Measurements from ENCODE around the gene ZNF213.

Gene ZNF213

GRCh38 chr16:3119701-3120408 lies 15.0 kb upstream of the ZNF213 start:
- TF ChIP-seq, protein P1, sequence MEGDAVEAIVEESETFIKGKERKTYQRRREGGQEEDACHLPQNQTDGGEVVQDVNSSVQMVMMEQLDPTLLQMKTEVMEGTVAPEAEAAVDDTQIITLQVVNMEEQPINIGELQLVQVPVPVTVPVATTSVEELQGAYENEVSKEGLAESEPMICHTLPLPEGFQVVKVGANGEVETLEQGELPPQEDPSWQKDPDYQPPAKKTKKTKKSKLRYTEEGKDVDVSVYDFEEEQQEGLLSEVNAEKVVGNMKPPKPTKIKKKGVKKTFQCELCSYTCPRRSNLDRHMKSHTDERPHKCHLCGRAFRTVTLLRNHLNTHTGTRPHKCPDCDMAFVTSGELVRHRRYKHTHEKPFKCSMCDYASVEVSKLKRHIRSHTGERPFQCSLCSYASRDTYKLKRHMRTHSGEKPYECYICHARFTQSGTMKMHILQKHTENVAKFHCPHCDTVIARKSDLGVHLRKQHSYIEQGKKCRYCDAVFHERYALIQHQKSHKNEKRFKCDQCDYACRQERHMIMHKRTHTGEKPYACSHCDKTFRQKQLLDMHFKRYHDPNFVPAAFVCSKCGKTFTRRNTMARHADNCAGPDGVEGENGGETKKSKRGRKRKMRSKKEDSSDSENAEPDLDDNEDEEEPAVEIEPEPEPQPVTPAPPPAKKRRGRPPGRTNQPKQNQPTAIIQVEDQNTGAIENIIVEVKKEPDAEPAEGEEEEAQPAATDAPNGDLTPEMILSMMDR (IDR thresholded peaks at IDR 0.05; ENCODE audit: extremely low read depth, insufficient read depth, missing control alignments), result no peak
- DNase-seq (ENCODE audit: low spot score), result no peak
- in situ Hi-C loops (cut with MboI; ENCODE audit: low pct_unique_long_range_greater_than_20kb, low sequenced_read_pairs, unreplicated experiment), result no loop called here

DNA sequence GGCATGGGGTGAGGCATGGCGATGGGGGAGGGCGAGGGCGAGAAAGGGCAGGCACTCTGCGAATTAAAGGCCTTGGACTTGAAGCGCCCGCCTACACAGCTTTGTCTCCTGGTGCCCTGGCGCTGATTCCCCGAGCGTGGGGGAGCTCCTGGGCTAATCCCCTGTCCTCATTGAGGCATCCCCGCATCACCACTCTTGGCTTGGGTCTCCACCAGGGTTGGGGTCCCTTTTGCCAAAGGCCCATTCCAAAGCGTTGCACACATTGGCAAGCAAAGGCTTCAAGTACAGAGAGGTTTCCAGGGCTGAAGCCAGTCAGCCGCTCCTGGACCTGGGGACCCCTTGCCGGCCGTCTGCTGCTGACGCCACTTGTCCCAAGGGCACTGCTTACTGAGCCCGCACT lies 14.4 kb upstream of the ZNF213 start:
- TF ChIP-seq, protein P1 (IDR thresholded peaks at IDR 0.05; ENCODE audit: extremely low read depth, insufficient read depth, missing control alignments), result no peak

GRCh38 chr16:3121851-3122467 lies 12.9 kb upstream of the ZNF213 start:
- in situ Hi-C loops (cut with MboI; ENCODE audit: low pct_unique_long_range_greater_than_20kb, low sequenced_read_pairs, unreplicated experiment), result no loop called here
- DNase-seq (ENCODE audit: low spot score), result no peak
- TF ChIP-seq, protein P1 (IDR thresholded peaks at IDR 0.05; ENCODE audit: extremely low read depth, insufficient read depth, missing control alignments), result no peak

More for the DNA sequence above, 14.4 kb upstream of the ZNF213 start:
- in situ Hi-C loops (cut with MboI; ENCODE audit: low pct_unique_long_range_greater_than_20kb, low sequenced_read_pairs, unreplicated experiment), result no loop called here
- no peak for DNase-seq (ENCODE audit: low spot score)

GRCh38 chr16:3122926-3123570 lies 11.8 kb upstream of the ZNF213 start:
- in situ Hi-C loops (cut with MboI; ENCODE audit: low pct_unique_long_range_greater_than_20kb, low sequenced_read_pairs, unreplicated experiment), result no loop called here
- DNase-seq (ENCODE audit: low spot score), result no peak
- TF ChIP-seq, protein P1 (IDR thresholded peaks at IDR 0.05; ENCODE audit: extremely low read depth, insufficient read depth, missing control alignments), result no peak

- in situ Hi-C loops (cut with MboI; ENCODE audit: low pct_unique_long_range_greater_than_20kb, low sequenced_read_pairs, unreplicated experiment), result no loop called here
- TF ChIP-seq, protein P1 (IDR thresholded peaks at IDR 0.05; ENCODE audit: extremely low read depth, insufficient read depth, missing control alignments), result peak; percentile 19
- DNase-seq (ENCODE audit: low spot score), result peak; percentile 96
Observed at GRCh38 chr16:3123986-3124886, 10.6 kb upstream of the ZNF213 start.

- TF ChIP-seq, protein P1 (IDR thresholded peaks at IDR 0.05; ENCODE audit: extremely low read depth, insufficient read depth, missing control alignments), result no peak
- in situ Hi-C loops (cut with MboI; ENCODE audit: low pct_unique_long_range_greater_than_20kb, low sequenced_read_pairs, unreplicated experiment), result no loop called here
- no peak for DNase-seq (ENCODE audit: low spot score)
Observed at GRCh38 chr16:3127745-3128144, 7.1 kb upstream of the ZNF213 start.
